GM18951 (cell line): ENCODE measurements around the gene KCNMB1.

Experiments
- POLR2A ChIP-seq: IDR thresholded peaks from 4 replicates; pipeline ENCODE4 v1.6.1; 2011; ENCODE audit warnings: mild to moderate bottlenecking; ENCODE audit not compliant: insufficient read length, insufficient read depth; ENCODE audit errors: extremely low read depth
- in situ Hi-C: fragments of 300-500 bp; cut with MboI; formaldehyde crosslinking; loops from one replicate; pipeline ENCODE4 v1.12.0; 2022; ENCODE audit warnings: low sequenced_read_pairs, mixed read lengths, inconsistent platforms; ENCODE audit not compliant: unreplicated experiment

The KCNMB1 gene

GRCh38 chr5:170426149-170426767 is 37.1 kb upstream of the KCNMB1 start:
- in situ Hi-C loops = loop anchor here (10.0 kb wide), 1 partner anchor 201 kb away; no protein-coding TSS in a partner anchor
- TF ChIP-seq POLR2A = no peak

DNA sequence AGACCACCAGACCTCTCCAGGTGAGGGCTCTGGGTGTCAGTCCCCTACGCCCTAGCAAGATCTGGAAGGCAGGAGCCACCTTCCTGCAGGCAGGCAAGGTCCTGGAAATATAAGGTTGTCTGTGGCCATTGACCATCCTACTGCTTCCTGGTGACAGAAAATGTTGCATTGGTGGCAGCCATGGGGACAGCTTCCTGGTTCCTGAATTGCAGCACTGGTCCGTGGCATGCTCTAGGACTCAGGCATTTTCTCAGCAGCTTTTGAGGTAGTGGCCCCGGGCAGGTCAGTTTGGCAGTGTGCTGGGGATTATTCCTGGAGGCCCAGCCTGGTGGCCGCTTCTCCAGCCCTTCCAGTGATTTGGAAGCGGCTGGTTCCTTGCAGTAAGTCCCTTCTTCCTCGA is 36.6 kb upstream of the KCNMB1 start:
- TF ChIP-seq POLR2A = no peak
- in situ Hi-C loops = loop anchor here (10.0 kb wide), 1 partner anchor 201 kb away; no protein-coding TSS in a partner anchor

GRCh38 chr5:170424629-170425028 is 35.5 kb upstream of the KCNMB1 start:
- no peak for TF ChIP-seq POLR2A
- in situ Hi-C loops = loop anchor here (10.0 kb wide), 1 partner anchor 200 kb away; no protein-coding TSS in a partner anchor

DNA sequence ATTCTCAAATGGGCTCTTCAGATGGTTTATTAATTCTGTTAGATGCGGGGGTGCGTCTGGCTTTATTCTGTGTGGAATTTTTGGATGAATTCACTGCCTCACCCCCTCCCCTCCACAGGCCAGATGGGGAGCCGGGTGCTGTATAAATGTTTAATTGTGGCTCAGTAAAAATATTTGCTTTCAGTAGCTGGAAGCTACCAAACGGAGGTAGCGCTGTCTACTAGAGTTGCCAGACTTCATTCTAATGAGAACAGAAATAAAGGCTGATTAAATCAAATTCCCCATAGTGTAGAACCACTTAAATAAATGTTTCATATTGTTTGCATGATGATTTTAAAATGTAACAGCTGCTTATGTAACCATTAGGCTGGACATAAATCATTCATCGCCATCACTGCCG is 34.5 kb upstream of the KCNMB1 start:
- in situ Hi-C loops = loop anchor here (10.0 kb wide), 1 partner anchor 199 kb away; no protein-coding TSS in a partner anchor
- no peak for TF ChIP-seq POLR2A

DNA sequence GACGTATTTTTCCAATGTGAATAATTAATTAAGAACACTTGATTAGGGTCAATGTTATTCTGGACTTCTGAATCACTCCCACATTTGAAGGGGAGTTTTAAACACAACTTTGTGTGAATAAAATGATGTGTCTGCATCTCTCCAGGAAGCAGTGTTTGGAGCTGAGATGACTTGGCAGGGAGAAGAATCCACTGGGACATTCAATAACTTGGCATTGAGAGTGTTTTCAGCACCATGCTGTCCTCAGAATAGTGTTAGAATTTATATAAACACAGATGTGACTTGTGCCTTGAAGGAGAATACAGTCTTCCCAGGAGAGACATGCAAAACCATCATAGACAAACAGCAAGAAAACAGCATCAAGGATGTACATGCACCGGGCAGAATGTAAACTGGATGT is 32.7 kb upstream of the KCNMB1 start:
- in situ Hi-C loops = loop anchor here (10.0 kb wide), 1 partner anchor 197 kb away; no protein-coding TSS in a partner anchor
- TF ChIP-seq POLR2A = no peak

DNA sequence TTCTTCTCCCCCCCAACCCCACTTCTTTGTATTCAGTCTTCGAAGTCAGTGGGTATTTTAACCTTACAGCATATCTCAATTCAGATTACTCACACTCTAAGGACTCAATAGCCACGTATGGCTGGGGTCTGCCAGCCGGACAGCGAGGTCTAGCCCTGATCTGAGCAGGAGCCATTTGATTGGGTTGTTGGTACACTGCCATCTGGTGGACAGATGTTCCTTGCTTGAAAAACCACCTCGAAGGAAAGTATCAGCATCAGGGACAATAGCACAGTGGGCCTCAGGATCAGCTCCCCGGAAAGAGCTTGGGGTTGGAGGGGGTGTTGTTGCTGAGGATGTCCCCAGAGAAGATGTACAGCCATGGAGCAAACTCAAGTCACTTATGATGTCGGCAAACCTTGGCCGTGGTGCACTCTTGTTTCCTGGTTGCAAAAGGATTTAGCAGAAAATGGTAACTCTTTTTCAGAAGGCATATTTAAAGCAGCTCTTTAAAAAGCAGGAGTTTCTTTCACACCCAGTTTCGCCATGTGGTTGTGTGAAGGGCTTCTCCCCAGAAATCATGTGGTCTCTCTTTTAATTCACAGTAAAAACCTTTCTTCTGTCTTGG is 31.7 kb upstream of the KCNMB1 start:
- no peak for TF ChIP-seq POLR2A
- in situ Hi-C loops = loop anchor here (10.0 kb wide), 1 partner anchor 196 kb away; no protein-coding TSS in a partner anchor

- no peak for TF ChIP-seq POLR2A
- in situ Hi-C loops = loop anchor here (10.0 kb wide), 1 partner anchor 195 kb away; no protein-coding TSS in a partner anchor
These were observed 30.5 kb upstream of the KCNMB1 start for GRCh38 chr5:170419643-170420042.

DNA sequence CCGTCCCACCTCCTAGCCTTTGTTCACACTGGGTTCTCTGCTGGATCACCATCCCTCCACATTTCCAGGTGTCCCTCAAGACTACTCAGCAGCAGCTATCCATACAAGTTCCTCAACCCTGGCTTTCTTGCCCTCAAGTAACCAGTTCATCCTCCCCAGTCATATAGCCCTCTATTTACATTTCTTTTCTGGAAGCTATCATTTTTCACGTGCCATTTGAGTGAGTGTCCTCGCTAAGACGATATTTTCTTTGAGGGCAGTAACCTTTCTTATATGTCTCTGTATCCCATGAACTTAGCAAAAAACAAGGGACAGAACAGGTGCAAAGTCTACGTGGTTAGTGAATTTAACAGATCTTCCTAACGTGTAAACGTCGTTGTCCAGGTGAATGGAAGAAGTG is 29.6 kb upstream of the KCNMB1 start:
- in situ Hi-C loops = no loop called here
- TF ChIP-seq POLR2A = no peak

GRCh38 chr5:170416526-170416925 is 27.4 kb upstream of the KCNMB1 start:
- in situ Hi-C loops = no loop called here
- TF ChIP-seq POLR2A = no peak

DNA sequence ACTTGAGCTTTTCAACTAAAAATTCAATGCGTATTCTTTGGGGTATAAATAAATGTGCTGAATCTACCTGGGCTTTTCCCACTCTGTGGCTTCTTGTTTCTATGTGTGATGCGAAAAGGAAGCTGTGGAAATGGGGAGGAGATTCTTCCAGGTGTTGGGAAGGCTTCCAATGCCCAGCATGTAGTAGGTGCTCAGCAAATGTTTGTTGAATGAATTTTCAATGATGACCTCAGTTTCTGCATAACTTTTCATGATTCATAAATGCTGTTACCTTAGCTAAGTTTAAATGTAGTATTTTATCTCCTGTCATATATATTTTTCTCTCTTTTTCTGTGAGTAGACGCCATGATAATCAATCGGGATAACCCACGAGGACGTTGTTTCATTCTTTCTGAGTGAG is 25.6 kb upstream of the KCNMB1 start:
- in situ Hi-C loops = no loop called here
- no peak for TF ChIP-seq POLR2A

DNA sequence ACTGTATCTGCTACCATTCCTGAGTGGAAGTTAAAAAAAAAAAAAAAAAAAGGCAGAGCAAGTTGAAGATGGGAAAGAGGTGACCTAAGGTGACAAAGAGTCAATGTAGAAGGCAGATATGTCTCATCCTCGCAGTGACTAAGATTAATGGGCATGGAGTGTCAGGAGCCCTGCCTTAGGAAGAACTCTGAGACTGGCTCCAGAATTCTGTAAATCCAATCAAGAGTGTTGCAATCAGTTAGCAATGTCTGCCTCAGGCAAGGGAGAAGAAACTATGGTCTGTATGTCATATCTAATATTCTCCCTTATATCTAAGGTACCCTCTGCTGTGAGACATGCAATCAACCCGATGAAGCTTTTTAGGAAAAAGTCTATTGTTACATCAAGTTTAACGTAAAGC is 24.7 kb upstream of the KCNMB1 start:
- in situ Hi-C loops = no loop called here
- no peak for TF ChIP-seq POLR2A

- in situ Hi-C loops = no loop called here
- no peak for TF ChIP-seq POLR2A
These were observed 21.9 kb upstream of the KCNMB1 start for GRCh38 chr5:170411100-170411499.

GRCh38 chr5:170410401-170410800 is 21.2 kb upstream of the KCNMB1 start:
- no peak for TF ChIP-seq POLR2A
- in situ Hi-C loops = no loop called here
